NCI-H2029 treated with DMSO at 0.1 percent for 48 hours (cell line): ENCODE results near the gene PYGM.

Experiments
- DNase-seq: peaks from one replicate; lab custom pipeline; 2025; lab: John Stamatoyannopoulos, UW

The PYGM gene

GRCh38 chr11:64753380-64754123 lies 6.2 kb downstream of the PYGM start:
- no peak for DNase-seq

DNA sequence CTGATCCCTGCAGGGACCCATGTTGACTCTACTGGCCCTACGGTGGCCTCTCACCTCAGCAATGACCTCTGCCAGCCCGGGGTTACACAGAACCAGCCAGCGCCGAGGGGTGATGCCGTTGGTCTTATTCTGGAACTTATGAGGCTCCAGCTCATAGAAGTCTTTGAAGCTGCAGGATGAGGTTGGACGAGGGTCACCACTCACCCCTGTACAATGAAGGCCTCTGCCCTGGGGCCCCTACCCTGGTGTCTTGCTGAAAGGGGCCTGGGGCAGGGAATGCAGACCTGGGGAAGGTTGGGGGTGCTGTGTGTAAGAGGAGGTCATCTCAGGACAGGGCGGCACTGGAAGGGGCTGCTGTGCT lies 6.8 kb downstream of the PYGM start:
- DNase-seq, result no peak

DNA sequence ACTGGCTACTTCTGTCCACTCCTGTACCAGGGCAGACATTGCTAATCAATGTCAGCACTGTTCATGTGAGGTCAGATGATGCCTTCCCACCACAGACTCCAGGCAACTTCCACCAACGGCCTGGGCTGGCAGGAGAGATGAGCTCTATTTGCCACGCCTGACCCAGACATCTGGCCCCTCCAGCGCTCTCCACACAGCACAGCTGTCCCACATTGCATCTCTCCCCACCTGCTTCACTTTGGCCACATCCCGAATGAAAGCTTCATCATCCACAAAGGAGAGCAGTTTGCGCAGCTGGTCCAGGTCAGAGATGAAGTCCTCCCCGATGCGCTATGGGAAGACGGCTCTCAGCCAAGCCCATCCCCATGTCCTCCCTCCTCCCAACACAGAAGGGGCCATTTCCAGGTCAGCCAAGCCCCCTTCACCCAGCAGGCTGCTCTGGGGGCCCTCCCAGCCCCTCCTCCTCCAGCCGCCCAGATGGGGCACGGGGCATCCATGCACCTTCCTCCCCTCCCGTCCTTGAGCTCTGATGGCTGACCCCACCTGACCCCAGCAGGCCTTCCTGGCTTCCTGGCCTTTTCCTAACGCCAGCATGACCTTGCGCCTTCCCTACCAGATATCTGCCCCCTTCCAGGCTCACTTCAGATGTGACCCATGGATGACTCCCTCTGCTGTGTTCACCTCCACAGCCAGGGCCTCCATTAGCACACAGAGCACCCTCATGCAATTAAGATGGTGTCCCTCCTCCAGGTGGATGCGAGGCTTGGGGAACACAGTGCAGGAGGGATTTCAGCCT lies 7.4 kb downstream of the PYGM start:
- no peak for DNase-seq

DNA sequence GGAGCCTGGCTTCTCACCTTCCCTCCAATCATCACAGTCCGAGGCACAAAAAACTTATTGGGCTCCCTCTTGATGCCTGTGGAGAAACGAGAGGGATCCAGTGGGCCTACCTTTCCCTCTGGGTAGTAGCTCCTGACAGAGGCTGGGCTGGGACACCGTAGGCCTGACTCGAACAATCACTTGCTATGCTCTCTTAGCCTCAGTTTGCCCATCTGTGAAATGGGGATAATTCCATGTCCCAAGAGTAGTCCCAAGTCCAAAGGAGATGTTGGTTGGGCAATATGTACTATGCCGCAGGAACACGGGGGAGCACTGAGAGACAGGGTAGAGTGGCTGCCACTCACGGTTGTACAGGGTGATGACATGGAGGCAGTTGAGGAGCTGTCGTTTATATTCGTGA lies 8.2 kb downstream of the PYGM start:
- DNase-seq, result no peak

DNA sequence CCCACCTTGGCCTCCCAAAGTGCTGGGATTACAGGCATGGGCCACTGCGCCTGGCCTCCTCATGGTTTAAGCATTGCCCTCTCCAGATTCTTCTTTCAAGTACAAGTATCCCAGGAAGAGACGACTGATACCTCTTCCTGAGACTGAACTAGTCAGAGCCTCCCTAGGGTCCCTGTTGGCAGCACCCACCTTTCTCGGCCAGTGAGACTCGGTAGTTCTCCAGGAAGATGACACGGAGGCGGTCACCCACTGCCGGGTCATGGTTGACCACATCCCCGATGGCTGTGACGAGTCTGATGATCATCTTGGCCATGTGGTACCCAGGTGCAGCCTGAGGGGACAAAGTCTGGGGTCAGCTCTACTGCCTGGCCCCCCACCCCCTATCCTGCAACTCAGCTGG lies 8.6 kb downstream of the PYGM start:
- DNase-seq, result no peak

GRCh38 chr11:64750361-64751054 lies 9.3 kb downstream of the PYGM start:
- DNase-seq, result no peak

- no peak for DNase-seq
Measured at GRCh38 chr11:64747961-64748665, 11.7 kb downstream of the PYGM start.

DNA sequence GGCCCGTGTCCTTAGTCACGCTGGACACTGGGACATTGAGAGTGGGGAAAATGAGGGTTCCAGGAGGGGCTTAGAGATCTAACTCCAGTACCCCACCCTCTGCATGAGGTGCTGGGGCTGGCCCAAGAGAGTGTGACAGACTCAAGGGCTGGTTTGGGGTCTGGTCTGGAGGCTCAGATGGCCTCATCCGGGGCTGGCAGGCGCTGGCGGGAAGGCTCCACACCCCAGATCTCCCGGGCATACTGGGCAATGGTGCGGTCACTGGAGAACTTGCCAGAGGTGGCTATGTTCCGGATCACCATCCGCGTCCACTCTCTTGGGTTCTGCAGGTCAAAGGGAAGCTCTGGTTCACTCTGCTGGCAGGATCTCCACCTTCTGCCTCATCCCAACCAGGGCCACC lies 13.3 kb downstream of the PYGM start:
- no peak for DNase-seq

GRCh38 chr11:64745521-64746328 lies 14.0 kb downstream of the PYGM start:
- DNase-seq, result no peak

- no peak for DNase-seq
Measured at GRCh38 chr11:64745189-64745520, 14.6 kb downstream of the PYGM start.

GRCh38 chr11:64744544-64745188 lies 15.1 kb downstream of the PYGM start:
- DNase-seq, result no peak

- DNase-seq, result no peak
Measured at GRCh38 chr11:64743591-64744543, 15.9 kb downstream of the PYGM start, which contains the start of gene RASGRP2. RASGRP2 (minus strand) TSS chr11:64744142; CDS start chr11:64742866, 1,276 bp downstream.

DNA sequence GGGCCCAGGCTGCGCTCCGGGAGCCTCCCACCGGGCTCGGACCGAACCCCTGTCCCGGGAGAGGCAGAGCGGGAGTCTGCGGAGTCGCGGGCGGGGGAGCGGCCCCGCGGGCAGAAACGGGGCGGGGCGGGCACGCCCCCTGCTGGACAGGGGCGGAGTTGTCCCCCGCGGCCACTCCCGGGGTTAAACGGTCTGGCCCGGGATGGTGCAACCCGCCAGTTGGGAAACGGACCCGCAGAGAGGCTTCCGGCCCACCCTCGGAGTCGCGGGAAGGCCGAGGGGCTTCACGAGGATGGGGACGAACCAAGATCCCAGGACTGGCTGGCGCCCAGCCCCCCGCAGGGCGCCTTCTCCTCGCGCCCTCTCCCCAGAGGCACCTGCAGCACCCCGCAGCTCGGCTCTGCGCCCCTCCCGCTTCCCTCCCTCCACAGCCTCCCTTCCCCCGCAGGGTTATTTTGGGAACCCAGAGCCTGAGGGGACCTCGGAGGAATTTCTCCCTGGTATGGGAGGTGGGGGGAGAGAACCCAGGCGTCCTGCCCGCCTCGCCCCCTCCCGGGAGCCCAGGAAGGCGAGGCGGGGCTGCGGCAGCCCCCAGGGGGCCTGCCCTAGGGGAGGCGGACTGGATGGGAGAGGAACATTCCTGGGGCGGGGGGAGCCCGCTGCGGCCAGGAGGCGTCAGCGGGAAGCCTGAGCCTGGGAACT lies 16.7 kb downstream of the PYGM start:
- DNase-seq, result no peak

DNA sequence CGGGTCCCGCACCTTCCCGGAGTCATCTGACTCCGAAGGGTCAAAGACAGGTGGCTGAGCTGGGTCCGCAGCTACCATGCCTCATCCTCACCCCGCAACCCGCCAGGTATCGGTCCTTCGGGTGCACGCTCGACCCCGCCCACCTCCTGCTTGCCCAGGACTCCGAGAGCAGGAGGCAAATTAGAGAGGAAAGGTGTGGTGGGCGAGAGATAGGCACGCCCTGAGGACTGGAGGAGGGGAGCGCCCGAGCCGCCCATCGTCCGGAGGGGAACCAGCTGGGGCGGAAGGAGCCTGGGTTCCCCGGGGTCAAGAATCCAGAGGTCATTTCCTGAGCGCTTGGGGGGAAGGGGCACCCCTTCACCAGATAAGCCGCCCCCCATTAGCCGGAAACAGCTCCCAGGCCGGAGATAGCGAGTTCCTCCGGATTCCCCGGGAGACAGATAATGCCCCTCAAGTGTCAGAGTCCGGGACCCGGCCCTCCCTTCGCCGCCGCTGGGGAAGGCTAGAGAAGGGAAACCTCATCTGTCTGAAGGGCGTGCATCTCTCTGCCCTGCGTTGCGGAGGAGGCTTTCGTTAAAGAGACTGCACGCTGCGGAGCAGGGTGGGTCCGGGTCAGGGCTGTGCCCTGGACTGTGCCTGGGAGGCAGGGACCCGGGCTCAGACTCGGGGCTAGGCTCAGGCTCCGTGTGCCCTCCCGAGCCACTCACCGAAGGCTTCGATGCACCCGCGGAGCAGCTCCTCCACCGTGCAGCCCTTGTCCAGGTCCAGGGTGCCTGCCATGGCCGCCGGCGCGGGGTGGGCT lies 17.5 kb downstream of the PYGM start:
- DNase-seq, result no peak

GRCh38 chr11:64741375-64742086 lies 18.2 kb downstream of the PYGM start:
- no peak for DNase-seq

- no peak for DNase-seq
Measured at GRCh38 chr11:64739871-64740270, 19.9 kb downstream of the PYGM start.

DNA sequence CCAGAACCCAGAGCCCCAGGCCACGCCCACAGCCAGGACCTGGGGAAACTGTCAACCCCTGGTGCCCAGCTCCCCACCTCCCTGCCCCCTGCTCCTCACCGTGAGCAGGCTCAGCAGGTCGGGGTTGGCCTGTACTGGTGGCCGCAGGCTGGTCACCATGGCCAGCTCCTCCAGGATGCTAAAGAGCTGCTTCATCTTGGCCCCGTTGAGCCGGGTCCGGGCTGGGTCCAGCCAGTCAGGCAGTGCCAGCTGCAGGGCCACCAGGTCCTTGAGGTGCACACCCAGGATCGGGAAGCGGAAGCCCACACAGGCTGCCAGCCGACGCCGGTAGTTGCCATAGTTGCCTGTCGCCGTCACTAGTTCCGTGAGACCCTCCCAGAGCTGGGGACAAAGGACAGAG lies 23.1 kb downstream of the PYGM start:
- no peak for DNase-seq
